ENCODE measurements around the gene TRIM50.
"Not testable (repeated sequence)": the region's sequence is repeated elsewhere in the genome, so short reads cannot be mapped to it uniquely, and the experiment has no call there.

TRIM50 gene

DNA sequence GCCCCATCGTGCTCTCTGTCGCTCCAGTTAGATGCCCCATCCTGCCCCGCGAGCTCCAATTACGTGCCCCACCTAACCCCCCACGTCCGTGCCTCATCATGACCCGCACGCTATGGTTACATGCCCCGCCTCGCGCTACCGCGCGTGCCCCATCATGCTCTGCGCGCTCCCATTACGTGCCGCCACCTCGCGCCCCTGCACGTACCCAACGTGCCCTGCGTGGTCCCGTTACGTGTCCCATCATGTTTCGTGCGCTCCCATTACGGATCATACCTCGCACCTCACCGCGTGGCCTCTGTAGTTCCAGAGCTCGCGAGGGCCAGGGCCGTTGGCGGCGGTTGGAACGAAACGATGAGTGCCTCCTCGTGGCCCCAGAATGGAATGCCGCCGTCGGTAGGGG lies at the start of gene TRIM50, which contains the start of gene FKBP6:
TRIM50 (minus strand) TSS at position 161 of the 400 bp plus-strand sequence. CDS start 3,295 bp downstream, outside the sequence.
FKBP6 (plus strand) TSS at position 240 of the 400 bp plus-strand sequence. CDS start 268 bp downstream, outside the sequence.
- not testable (repeated sequence) for FAIRE-seq

DNA sequence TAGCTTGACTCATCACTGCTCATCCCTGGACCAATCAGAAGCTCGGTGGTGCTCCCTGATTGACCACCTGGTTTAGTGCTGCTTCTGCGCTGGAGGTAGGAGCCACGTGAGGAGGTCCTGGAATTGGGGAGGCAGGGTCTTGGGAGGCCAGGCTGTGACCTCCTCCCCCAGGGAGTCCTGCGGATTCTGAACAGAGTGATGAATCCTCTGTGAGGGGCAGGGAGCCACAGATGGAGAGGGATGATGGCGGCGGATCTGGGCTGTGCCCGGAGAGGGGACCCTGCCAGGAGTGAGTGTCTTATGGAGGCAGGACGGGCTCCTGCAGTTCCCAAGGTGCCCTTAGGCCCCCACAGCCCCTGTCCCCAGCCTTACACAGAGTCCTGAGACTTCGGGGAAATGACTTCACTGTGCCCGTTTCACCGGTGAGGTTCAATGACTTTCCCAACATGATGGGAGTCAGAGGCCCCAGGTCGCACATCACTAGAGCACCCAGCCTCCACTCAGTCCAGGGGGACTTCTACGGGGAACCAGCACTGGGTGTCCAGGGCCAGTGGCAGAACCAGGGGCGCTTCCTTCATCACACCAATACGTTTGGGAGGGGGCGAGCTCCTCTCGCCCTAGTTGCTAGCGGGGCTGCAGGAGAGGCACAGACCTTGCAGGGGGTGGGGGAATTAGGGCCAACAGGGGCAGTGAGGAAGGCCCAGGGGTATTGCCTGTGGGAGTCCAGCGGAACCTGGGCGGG lies 49.0 kb upstream of the TRIM50 start:
- FAIRE-seq, result no peak

DNA sequence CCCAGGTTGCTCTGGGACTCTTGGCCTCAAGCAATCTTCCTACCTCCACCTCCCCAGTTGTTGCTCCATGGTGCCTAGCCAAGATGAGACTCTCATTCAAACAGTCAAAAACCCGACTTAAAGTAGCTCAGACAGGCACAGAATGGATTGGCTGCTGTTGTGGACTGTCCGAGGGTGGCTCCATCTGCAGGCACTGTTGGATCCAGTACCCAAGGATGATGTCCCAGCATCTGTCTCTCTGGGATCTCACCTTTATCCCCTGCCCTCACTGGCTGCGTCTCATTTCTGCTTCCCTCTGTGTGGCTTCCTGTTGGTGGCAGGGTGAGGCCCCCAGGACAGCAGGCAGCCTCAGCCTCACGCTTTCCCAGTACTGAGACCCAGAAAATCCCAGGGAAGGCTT lies 48.4 kb upstream of the TRIM50 start:
- FAIRE-seq, result not testable (repeated sequence)

DNA sequence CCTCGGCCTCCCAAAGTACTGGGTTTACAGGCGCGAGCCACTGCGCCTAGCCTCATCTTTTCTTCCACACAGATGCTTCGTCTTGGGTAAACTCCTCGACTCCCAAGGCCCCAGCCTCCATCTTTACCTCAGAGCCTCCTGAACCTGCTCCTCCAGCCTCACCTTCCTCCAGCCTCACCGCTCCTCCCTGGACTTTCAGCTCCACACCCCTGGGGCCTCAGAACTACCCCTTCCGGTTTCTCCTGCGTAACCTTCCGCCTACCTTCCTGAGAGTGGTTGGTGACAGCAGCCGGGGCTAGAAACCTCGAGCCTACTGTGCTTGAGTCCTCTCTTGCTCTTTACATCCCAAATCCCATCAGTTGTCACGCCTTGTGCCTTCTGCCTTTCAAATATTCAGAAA lies 45.9 kb upstream of the TRIM50 start:
- no peak for FAIRE-seq

DNA sequence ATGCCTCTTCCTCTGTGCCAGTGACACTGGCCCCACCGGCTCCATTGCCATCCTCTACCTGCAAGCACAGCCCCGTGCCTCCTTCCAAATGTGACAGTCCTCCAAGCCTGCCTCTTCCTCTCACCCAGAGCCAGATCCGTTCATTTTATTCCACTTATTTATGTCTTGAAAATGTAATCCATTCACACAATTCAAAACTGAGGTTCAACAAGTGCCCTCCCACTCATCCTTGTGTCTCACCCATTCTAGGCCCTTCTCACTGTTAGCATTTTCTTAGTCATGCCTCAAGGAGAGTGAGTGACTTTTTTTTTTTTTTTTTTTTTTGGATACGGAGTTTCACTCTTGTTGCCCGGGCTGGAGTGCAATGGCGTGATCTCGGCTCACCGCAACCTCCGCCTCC lies 41.7 kb upstream of the TRIM50 start:
- no peak for FAIRE-seq

DNA sequence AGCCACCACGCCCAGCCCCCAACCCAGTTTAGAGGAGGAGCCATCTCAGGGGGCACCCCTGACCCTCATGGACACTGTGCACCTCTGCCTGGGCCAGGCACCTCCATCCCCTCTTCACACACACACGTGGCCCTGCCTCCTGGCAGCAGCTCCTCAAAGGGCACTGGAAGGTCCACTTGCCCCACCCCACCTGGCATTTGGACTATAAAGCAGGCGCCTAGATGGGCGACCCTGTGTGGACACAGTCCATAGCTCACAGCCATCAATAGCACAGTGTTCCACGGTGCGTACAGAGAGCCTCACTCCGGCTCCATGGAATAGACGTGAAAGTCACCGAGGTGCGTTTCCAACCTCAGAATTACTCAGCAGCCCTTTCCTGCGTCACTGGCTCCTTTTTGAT lies 41.1 kb upstream of the TRIM50 start:
- FAIRE-seq, result no peak

DNA sequence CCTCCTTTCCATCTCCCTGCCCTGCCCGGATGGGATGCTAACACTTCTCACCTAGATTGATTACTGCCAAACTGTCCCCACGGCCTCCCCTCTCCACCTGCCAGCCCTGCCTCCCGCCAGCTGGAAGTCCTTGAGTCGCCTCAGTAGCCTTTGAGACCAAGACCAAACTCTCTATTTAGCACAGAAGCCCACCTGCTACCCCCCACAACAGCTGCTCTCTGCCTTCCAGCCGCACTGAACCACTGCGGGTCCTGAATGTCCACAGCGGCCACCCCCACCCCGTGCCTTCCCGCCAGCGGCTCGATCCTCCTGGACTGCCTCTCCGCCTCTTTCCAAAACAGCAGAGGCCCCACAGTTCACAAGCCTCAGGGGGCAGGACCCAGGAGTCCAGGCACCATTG lies 39.1 kb upstream of the TRIM50 start:
- FAIRE-seq, result no peak

DNA sequence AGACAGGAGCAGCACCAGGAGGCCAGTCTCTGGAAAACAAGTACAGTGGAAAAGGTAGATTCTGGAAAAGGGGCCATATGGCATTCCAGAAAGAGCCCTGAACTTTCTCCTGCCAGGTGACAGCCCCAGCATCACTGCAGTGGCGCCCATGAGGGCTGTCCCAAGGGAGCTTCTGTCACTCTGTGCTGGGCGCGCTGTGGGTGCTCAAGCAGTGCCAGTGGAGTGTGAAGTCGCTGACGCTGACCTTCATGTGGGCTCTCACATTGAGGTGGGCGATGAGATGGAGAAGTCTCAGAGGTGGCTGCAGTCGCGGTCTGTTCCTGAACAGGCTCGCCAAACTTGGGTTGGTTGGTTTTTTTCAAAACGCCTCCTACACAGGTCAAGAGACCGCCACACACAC lies 38.2 kb upstream of the TRIM50 start:
- no peak for FAIRE-seq

DNA sequence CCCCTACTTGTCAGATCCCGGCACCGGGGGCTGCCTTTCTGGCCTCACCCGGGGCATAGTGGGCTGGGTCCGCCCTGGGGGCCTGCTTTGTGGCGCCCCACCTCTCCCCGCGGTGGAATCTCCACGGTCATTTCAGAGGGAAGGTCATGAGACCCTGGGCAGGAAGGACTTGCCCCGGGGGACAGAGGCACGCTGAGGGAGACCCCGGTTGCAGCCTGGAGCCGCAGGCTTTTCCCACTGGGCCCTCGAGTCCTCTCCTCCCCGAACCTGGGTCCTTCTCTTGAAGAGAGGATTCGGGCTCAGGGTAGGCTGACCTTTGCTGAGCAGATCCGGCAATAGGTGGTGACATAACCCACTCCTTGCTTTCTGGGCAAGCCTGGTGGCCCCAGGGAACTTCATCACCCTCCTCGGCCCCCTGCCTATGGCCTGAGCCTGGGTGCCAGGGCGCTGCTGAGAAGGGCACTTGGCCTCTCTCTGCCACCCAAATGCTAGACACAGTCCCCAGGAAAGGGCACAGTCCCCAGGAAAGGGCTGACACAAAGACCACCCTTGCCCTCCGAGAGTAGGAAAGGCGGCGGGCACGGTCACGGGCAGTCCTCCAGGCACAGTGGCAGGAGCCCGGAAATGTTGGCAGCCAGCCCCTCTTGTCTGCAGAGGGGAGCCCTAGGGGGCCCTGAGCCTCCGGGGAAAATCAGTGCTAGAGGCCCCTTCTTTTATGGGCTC lies 36.3 kb upstream of the TRIM50 start:
- no peak for FAIRE-seq

DNA sequence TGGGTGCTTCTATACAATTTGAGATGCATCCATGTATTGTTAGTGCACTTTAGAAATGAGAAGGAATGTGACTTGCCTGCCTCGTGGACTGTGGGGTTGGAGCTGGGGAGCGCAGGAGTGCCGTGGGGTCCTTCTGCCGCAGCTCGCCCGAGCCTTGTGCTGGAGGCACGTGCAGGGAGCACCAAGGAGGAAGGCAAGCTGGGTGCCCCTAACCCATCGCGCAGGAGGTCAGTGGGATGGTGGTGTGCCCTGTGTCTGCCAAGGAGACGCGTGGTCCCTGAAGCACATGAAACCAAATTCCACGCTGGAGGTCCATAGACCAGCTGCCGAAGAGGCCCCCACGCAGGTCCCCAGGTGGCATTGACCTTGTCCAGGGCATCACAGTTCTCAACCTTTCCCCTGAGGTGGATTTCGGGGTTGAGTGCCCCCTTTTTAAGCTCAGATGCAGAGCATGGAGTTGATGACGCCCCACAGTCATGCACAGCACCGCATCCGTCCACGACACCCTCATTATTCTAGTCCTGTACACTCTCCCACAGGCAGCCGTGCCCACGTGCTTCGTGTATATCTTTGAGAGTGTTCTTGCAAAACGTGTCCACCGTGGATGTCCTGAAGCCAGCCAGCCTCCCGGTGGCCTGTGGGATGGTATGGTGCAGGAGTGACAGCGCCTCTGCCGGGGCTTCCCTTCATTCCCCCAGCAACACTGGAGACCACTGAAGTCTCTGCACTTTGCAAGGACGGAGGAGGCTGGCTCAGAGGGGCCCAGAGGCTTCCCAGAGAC lies 35.5 kb upstream of the TRIM50 start:
- FAIRE-seq, result no peak

DNA sequence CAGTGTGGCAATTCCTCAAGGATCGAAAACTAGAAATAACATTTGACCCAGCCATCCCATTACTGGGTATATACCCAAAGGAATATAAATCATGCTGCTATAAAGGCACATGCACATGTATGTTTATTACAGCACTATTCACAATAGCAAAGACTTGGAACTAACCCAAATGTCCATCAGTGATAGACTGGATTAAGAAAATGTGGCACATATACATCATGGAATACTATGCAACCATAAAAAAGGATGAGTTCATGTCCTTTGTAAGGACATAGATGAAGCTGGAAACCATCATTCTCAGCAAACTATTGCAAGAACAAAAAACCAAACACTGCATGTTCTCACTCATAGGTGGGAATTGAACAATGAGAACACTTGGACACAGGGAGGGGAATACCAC lies 32.7 kb upstream of the TRIM50 start:
- FAIRE-seq, result not testable (repeated sequence)

DNA sequence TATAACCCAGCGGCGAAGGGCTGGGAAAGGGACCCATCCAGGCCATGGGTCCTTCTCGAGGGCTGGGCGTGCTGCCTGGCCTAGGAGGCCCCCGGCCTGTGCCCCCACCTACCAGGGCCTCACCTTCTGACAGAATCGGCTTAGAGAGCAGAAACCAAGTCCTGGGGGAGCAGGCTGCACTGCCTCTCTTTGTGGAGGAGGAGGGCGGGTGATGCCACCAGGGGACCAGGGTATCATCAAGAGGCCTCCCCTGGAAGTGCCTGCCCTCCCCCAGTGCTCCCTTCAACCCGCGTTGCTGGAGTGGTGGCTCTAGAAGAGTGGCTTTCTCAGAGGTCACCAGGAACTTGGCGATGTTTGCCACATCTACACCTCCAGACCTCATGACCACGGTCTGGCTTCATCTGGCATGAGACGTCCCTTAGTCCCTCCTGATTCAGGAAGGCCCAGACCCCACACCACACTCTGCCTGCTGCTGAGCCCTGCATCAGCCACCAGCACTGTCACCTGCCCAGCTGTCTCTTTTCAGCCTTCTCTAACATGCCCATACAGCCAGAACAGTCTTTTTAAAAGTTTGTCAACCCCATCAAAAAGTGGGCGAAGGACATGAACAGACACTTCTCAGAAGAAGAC lies 32.0 kb upstream of the TRIM50 start:
- FAIRE-seq, result no peak

DNA sequence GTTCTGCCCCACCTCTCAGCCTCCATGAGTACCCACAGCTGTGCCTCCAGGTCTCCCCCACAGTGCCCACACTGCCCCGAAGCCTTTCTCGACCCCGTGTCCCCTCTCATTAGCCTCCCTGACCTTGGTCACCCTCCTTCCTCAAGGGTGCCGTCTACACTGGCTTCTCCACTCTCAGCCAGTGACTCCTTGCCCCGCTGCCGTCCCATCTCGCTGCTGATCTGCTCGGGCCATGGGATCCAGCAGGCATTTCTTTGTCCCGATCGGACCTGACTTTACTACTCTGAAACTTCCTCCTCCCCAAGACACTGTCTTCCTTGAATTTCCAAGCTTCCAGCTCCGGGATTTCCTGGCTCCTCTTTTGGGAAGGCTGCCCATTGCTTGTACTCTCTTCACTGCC lies 31.4 kb upstream of the TRIM50 start:
- FAIRE-seq, result no peak

DNA sequence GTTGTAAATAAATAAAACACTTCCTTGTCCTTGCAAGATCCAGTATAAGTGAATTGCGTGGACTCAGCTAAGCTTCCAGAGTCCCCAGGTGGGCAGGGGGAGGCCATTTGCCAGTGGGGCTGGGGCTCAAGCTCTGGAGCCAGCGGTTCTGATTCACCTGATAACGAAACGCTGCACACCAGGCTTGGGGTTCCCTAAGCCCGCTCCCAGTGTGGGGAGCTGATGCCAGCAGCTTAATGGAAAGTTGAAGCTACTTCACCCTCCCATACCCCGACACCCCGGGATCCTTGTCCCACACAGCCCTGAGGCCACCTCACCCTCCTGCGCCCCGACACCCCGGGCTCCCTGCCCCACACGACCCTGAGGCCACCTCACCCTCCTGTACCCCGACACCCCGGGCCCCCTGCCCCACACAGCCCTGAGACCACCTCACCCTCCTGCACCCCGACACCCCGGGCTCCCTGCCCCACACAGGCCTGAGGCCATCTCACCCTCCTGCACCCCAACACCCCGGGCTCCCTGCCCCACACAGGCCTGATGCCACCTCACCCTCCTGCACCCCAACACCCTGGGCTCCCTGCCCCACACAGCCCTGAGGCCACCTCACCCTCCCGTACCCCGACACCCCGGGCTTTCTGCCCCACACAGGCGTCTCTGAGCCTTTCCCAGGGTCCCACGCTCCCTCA lies 30.9 kb upstream of the TRIM50 start:
- FAIRE-seq, result no peak

DNA sequence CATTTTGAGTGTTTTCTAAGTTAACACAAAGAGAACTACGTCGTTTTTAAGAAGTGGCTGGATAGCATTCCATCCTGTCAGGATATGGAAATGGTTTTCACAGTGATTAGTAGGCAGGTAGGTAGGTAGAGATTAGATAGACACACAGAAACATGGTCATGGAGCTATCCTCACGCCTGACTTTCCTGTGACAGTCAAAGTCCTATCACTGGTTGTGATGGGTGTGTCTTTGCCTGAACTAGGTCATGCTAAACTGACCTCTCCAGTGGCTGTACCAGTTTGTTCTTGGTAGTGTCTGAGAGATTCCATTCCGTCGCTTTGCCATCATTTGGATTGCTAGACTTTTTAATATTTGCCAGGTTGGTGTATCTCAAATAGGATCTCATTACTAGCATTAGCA lies 28.3 kb upstream of the TRIM50 start:
- no peak for FAIRE-seq

DNA sequence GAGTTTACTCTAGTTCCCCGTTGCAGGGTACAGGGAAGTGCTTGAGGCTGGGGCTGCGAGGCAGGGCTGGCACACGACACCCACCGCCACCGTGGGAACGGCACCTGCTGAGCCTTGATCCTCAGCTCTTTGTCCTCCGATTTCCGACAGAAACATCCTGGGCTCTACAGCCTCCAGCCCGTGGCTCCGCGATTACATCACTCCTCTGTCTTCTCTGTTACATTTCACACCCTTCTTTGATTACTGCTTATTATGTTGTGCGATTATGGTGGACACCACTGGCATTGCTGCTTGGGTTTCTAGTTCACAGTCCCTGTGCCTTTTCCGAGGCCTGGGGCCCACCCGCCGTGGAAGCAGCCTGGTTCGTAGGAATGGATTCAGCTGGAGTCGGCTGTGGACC lies 26.9 kb upstream of the TRIM50 start:
- no peak for FAIRE-seq

DNA sequence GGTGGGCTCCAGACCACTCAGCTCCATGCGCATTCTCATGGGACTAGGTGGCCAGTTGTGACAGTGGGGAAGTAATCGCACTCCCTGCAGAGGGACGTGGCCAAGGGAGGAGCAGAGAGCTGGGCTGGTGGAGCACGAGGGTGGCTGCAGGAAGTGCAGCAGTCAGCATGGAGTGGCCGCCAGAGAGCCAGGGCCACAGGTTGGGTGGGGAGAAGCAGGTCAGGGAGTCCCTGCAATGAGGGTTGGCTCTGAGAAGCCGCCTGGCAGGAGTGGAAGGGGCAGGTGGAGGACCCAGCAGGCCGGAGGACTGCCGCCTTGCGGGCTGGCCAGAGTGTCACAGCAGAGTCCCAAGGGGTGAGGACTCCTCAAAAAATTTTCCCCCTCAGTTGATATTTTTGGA lies 26.3 kb upstream of the TRIM50 start:
- no peak for FAIRE-seq

DNA sequence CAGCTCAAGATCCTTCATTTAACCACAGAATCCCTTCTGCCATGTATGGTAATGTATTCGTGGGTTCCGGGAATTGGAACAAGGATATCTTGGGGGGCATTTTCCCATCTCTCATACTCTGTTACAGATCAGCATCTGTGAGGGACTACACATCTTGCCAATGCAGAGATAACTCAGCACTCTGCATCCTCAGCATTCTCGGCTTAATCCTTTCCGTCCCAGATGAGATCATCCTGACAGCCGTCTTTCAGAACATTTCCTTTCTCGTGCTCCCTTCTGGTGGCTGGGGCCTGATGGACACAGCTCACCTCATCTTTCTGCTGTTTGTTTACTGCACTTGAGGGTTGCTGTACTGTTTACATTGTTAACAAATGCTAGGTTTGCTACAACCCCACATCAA lies 25.4 kb upstream of the TRIM50 start:
- FAIRE-seq, result no peak

DNA sequence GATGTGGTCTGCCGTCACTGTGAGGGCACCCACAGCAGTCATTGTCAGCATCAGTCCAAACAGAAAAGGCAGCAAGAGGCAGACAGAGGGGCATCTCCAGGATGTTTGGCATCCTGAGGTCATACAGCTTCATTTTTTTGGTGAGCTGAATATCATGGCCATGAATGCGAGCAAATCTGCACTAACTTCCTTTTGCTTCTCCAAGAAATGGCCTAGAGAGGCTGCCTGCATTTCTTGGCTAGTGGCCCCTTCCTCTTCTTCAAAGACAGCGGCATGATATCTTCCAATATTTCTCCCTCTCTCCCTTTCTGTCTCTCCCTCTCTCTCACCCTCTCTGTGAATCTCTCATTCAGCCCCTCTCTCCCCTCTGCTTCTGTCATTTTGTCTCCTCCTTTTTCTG lies 24.9 kb upstream of the TRIM50 start:
- FAIRE-seq, result no peak

DNA sequence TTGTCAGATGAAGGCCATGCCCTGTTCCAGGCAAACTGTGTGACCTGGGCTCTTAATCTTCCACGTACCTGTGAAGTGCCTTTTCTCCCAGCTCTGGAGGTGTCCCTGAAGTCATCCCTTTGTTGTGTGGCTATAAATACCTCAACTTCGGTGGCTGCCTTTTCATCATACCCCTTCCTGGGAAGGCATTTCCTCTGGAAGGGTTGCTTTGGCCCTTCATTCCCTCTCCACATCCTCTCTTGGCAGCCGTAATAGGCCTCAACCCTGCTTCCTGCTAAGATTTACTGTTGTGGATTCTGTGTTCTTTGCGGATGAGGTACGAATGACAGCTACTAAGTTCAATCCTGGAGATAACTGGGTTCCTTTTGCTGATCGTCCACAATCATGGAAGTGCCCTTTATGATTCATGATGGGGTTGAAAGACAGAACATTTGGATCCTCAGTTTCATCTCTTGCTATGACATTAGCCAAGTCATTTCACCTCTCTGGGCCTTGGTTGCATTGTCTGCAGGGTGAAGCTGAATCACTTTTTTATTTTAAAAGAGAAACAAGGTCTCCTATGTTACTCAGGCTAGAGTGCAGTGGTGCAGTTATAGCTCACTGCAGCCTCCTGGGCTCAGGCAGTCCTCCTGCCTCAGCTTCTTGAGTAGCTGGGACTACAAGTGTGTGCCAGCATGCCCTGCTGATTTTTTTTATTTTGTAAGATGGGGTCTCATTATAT lies 23.7 kb upstream of the TRIM50 start:
- no peak for FAIRE-seq

DNA sequence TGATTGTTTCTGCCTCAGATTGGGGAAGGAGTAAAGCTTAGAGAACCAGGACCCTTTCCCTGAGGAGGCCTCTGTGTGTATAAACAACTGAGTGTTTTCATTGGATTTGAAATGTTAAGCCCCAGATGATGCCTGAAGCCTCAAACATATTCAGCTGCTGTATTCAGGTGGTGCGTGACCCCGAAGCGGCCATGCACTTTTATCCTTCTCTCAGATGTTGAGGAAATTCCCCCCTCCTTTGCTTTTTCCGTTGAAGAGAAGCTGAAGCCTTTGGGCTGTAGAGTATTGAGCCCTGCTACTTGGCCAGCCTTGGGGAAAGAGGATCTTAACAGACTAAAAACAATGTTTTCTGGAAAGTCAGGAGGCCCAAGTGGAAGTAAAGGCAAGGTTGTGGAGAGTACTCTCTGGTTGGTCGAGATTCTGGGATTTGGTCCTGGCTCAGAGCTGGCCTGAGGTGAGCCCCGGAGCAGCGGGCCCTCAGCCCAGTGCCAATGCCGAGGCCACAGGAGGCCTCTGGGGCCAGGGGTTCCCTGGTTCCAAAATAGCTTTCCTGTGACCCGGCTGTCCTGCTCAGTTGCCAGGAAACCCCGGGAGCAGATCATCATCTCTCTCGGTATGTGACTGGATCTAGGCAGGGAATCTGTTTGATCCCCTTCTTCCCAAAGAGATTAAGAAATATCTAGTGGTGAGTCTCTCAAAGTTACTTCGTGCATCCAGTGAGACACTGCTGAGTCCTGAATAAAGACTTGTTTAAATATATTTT lies 22.6 kb upstream of the TRIM50 start:
- FAIRE-seq, result no peak

Measured in islet of Langerhans (tissue), 1 donor.